ENCODE measurements around the gene TLR7.

DNA sequence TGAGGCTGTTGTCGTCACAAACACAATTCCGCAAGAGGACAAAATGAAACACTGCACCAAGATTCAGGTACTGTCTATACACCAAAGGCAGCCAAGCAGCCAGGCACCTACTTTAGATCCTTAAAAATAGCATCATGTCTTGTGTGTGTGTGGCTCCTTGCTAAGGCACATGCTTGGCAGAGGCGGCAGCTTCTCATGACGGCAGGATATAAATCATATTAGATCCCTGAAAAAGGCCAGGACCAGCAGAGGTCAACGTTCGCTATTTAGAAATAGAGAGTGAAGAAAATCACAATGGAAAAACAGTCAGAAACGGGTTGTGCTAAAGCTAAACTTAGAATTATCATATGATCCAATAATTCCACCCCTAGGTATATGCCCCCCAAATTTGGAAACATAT is 46.1 kb upstream of the TLR7 start:
- no peak for TF ChIP-seq POLR2A (IDR thresholded peaks at IDR 0.05; ENCODE audit: low read length)
- TF ChIP-seq GATA1 (IDR thresholded peaks at IDR 0.05; ENCODE audit: low read depth, low read length), result no peak

Measured in erythroblast (primary cell).